Activated naive CD4-positive, alpha-beta T cell treated with anti-CD3 and anti-CD28 coated beads, Interleukin-2, amount 50 U/mL, for 72 hours (primary cell): ENCODE results near the gene RASL11B. TPM values are rescaled to one million over a fixed set of nuclear protein-coding genes. Genes with fewer than 3 reads are reported as not detected.

Experiments used
- ATAC-seq, 2 donors: fragments of 150-1000 bp; cut with Tn5 transposase; 2 replicates each; pipeline ENCODE4 v1.10.0; 2021; ENCODE audit warnings: mild to moderate bottlenecking in 2 of 2, moderate library complexity in 2 of 2
- DNase-seq, 2 donors: peaks; one replicate each; pipeline ENCODE4 v3.0.0; 2021 to 2022; ENCODE audit warnings: low spot score in 2 of 2
- H3K27ac Mint-ChIP-seq, 2 donors: one replicate each; pipeline ENCODE4 v1.8.0; 2022; ENCODE audit warnings: mild to moderate bottlenecking in 2 of 2, mixed read lengths in 2 of 2
- H3K36me3 Mint-ChIP-seq, 2 donors: one replicate each; pipeline ENCODE4 v1.8.0; 2022; ENCODE audit warnings: mixed read lengths in 2 of 2
- H3K9me3 Mint-ChIP-seq, 2 donors: one replicate each; pipeline ENCODE4 v1.8.0; 2022; ENCODE audit warnings: mixed read lengths in 2 of 2
- total RNA-seq, 2 donors: library from RNA; stranded (reverse); gene quantifications; one replicate each; pipeline ENCODE4 v1.2.3, GENCODE V29; 2022

RASL11B gene
- total RNA-seq, 2 donors from 2014 or later, result 0.14 to 0.84 TPM

GRCh38 chr4:52915191-52915590 is 53.1 kb downstream of the RASL11B start:
- Mint-ChIP-seq H3K9me3 (no peaks in the 10 kb centered on the region), H3K27ac (no peak overlapping the region), H3K36me3 (no peaks in the 10 kb centered on the region)
- DNase-seq (no peak), ATAC-seq (peak in 1 of 2 donors; percentile 34)

- H3K9me3 Mint-ChIP-seq, result no peaks in the 10 kb centered on the region
Measured at GRCh38 chr4:52915730-52916300, 53.7 kb downstream of the RASL11B start.

More at GRCh38 chr4:52915730-52916300, 53.7 kb downstream of the RASL11B start:
- H3K36me3 Mint-ChIP-seq, result no peaks in the 10 kb centered on the region
- DNase-seq, result no peak
- no peak for ATAC-seq
- no peak overlapping the region for H3K27ac Mint-ChIP-seq

Other genes with a start within 250 kb of the RASL11B start
- gene USP46, start 203.0 kb upstream of the RASL11B start, total RNA-seq, result 1 to 10 TPM; 1.0 to 4.4 TPM
- under 1 TPM in 1 of 2 donors, not detected in 1; 0.19 TPM for gene ERVMER34-1, start 110.9 kb upstream of the RASL11B start, total RNA-seq